Psoas muscle (tissue), 8 donors: Measurements from ENCODE around the gene IL4. TPM values are rescaled to one million over a fixed set of nuclear protein-coding genes. Genes with fewer than 3 reads are reported as not detected.

Source experiments
- ATAC-seq, 4 donors: fragments of 200-7000 bp; cut with Tn5 transposase; one replicate each; pipeline ENCODE4 v1.9.1; 2020; ENCODE audit warnings: moderate library complexity in 3 of 4, mild to moderate bottlenecking in 2 of 4
- DNase-seq, 2 donors: peaks; one replicate each; pipeline ENCODE4 v3.0.0-alpha.2; 2020
- H3K27ac ChIP-seq: fragments of 200-600 bp; one replicate; pipeline ENCODE4 v1.8.0; 2022
- H3K27me3 ChIP-seq, 3 donors: fragments of 200-600 bp in 1 of 3; one replicate each; pipeline versions ENCODE4 v1.6.1 to v1.8.0; 2013 to 2022; ENCODE audit warnings: low read length in 2 of 3, mild to moderate bottlenecking in 2 of 3, moderate library complexity in 1 of 3; ENCODE audit not compliant: insufficient read depth in 3 of 3
- H3K36me3 ChIP-seq, 2 donors: fragments of 200-600 bp in 1 of 2; one replicate each; pipeline versions ENCODE4 v1.6.1 to v1.8.0; 2013 to 2022; ENCODE audit warnings: low read depth in 1 of 2, mild to moderate bottlenecking in 1 of 2, moderate library complexity in 1 of 2; ENCODE audit not compliant: insufficient read depth in 1 of 2
- H3K4me1 ChIP-seq: fragments of 200-600 bp; one replicate; pipeline ENCODE4 v1.8.0; 2022
- H3K4me3 ChIP-seq: fragments of 200-600 bp; one replicate; pipeline ENCODE4 v1.8.0; 2022; ENCODE audit warnings: mild to moderate bottlenecking
- H3K9me3 ChIP-seq: fragments of 200-600 bp; one replicate; pipeline ENCODE4 v1.8.0; 2022
- WGBS, 3 donors: extraction: QIAGEN DNeasy Blood & Tissue Kit; methylation state at CpG; one replicate each; pipeline versions ENCODE4 v1.1.6 to v1.1.7; 2013; 5-methylcytosine and 5-hydroxymethylcytosine counted together
- intact Hi-C, 2 donors: fragments of 100-400 bp; cut with DNase I; formaldehyde crosslinking; loops; one replicate each; pipeline versions ENCODE4 v1.11.0 to v1.14.2; 2022
- polyA plus RNA-seq, 3 donors: library from polyadenylated mRNA; stranded (reverse); fragments of 200-250 nt; gene quantifications; one replicate each; pipeline ENCODE4 v1.2.3, GENCODE V29; 2013
- total RNA-seq, 4 donors: library from RNA; stranded (reverse); fragmentation: NEBNext Ultra II Directional in 2 of 4; extraction: Animal tissue kit (Norgen Biotek cat#: 25700) in 2 of 4; gene quantifications; one replicate each; pipeline versions ENCODE4 v1.2.1 to v1.2.4, GENCODE V29; 2021 to 2023
- TF ChIP-seq, protein P1 (sequence below): fragments of 200-600 bp; IDR thresholded peaks from one replicate; pipeline ENCODE4 v1.8.0; 2022; ENCODE audit warnings: antibody characterized with exemption
- donor health status: healthy with polysubstance abuse.
- donor health status: DM: no; HTN: no; CAD: no; lungs with moderate emphysema.
- donor health status: Bipolar disorder and iron deficiency.
- donor health status: healthy.
- donor health status: DM: yes; HTN: yes; CAD: no.
- donor health status: DM: no; HTN: no; CAD: no.
- donor health status: DM: no; HTN: no; CAD: no.
- donor health status: DM: yes; HTN: yes; CAD: no.

The IL4 gene
- total and polyA plus RNA-seq, 7 donors: not detected

DNA sequence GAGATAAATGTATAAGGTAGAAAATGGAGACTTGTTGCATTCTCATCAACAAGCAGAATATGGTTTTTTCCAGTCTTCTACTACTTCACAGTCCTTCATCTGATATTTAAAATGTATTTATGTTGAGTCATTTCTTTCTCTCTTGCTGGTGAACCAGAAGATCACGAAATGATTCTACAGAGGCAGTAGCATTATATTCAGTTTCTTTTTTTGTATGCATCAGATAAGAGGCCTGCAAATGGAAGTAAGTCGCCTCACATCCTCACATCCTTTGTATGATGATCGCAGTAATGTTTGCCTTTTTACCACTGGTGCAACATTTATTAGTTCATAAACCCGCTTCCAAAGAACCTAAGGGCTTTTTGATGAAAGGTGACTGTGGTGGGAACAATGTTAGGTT is 37.9 kb upstream of the IL4 start:
- Histone ChIP-seq H3K4me3 (no peak overlapping the region), H3K36me3 (peaks cover 10 to 62% of the 10 kb centered on the region in 2 donors), H3K9me3 (no peaks in the 10 kb centered on the region), H3K4me1 (no peaks in the 10 kb centered on the region), H3K27ac (no peak overlapping the region), H3K27me3 (no peaks in the 10 kb centered on the region)
- TF ChIP-seq, protein P1, sequence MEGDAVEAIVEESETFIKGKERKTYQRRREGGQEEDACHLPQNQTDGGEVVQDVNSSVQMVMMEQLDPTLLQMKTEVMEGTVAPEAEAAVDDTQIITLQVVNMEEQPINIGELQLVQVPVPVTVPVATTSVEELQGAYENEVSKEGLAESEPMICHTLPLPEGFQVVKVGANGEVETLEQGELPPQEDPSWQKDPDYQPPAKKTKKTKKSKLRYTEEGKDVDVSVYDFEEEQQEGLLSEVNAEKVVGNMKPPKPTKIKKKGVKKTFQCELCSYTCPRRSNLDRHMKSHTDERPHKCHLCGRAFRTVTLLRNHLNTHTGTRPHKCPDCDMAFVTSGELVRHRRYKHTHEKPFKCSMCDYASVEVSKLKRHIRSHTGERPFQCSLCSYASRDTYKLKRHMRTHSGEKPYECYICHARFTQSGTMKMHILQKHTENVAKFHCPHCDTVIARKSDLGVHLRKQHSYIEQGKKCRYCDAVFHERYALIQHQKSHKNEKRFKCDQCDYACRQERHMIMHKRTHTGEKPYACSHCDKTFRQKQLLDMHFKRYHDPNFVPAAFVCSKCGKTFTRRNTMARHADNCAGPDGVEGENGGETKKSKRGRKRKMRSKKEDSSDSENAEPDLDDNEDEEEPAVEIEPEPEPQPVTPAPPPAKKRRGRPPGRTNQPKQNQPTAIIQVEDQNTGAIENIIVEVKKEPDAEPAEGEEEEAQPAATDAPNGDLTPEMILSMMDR: no peak
- ATAC-seq: no peak
- no peak for DNase-seq
- WGBS, 3 donors: 97 to 99% (median 97%) methylated on average over 4 of the region's 4 CpGs
- intact Hi-C loops: no loop called here

DNA sequence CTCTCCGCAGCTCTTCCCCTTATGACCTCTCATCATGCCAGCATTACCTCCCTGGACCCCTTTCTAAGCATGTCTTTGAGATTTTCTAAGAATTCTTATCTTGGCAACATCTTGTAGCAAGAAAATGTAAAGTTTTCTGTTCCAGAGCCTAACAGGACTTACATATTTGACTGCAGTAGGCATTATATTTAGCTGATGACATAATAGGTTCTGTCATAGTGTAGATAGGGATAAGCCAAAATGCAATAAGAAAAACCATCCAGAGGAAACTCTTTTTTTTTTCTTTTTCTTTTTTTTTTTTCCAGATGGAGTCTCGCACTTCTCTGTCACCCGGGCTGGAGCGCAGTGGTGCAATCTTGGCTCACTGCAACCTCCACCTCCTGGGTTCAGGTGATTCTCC is 36.5 kb upstream of the IL4 start:
- Histone ChIP-seq H3K36me3 (peaks cover 15 to 76% of the 10 kb centered on the region in 2 donors), H3K4me3 (no peak overlapping the region), H3K27ac (no peak overlapping the region), H3K9me3 (no peaks in the 10 kb centered on the region), H3K27me3 (no peaks in the 10 kb centered on the region), H3K4me1 (no peaks in the 10 kb centered on the region)
- TF ChIP-seq, protein P1: no peak
- no peak for DNase-seq
- no peak for ATAC-seq
- intact Hi-C loops: no loop called here
- WGBS, 3 donors: 94 to 97% (median 96%) methylated on average over 4 of the region's 4 CpGs

DNA sequence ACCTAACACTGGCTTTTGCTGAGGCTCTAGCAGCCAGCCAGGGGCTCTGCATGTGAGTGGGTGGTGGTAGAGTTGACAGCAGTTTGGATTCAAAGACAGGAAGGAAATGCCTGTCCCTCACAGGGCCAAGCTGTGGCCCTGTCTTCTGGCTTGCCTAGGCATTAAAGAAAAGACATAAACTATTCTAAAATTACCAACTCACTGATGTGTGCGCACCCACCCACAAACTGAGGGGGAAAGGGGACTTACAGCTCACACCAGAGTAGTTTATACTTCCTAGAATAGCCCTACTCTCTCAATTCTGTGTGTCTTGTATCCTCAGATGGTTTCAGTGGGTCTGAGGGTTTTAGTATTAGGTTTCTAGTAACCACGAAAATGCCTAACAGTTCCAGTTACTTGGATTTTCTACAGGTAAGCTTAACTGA is 34.1 kb upstream of the IL4 start:
- WGBS, 3 donors: 70 to 81% (median 75%) methylated on average over 2 of the region's 2 CpGs

DNA sequence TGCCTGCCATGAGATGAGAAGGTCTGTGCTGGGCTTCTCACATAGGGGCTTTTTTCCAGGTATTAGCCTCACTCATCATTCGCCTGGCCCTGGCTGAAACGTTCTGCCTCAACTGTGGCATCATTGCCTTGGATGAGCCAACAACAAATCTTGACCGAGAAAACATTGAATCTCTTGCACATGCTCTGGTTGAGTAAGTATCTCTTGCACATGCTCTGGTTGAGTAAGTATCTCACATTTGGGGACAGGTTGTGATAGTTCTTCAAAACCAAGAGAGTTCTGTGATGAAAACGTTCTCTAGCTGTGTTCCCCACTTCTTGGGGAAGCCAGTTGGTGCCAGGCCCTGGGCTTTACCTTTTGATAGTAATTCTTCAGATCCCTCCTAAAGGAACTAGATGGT is 33.2 kb upstream of the IL4 start:
- Histone ChIP-seq H3K27ac (no peak overlapping the region), H3K27me3 (no peaks in the 10 kb centered on the region), H3K4me1 (no peaks in the 10 kb centered on the region), H3K4me3 (no peak overlapping the region), H3K36me3 (peaks cover 21 to 96% of the 10 kb centered on the region in 2 donors), H3K9me3 (no peaks in the 10 kb centered on the region)
- 87 to 93% (median 88%) methylated on average over 4 of the region's 4 CpGs for WGBS, 3 donors
- TF ChIP-seq, protein P1: no peak
- intact Hi-C loops: no loop called here
- no peak for ATAC-seq
- no peak for DNase-seq

More for the DNA sequence above, 34.1 kb upstream of the IL4 start:
- no peak overlapping the region for H3K27ac ChIP-seq
- ATAC-seq (no peak), DNase-seq (no peak)
- H3K27me3 ChIP-seq: no peaks in the 10 kb centered on the region
- peaks cover 21 to 94% of the 10 kb centered on the region in 2 donors for H3K36me3 ChIP-seq
- TF ChIP-seq, protein P1: no peak
- intact Hi-C loops: no loop called here
- H3K4me3 ChIP-seq: no peak overlapping the region
- H3K9me3 ChIP-seq: no peaks in the 10 kb centered on the region
- no peaks in the 10 kb centered on the region for H3K4me1 ChIP-seq

DNA sequence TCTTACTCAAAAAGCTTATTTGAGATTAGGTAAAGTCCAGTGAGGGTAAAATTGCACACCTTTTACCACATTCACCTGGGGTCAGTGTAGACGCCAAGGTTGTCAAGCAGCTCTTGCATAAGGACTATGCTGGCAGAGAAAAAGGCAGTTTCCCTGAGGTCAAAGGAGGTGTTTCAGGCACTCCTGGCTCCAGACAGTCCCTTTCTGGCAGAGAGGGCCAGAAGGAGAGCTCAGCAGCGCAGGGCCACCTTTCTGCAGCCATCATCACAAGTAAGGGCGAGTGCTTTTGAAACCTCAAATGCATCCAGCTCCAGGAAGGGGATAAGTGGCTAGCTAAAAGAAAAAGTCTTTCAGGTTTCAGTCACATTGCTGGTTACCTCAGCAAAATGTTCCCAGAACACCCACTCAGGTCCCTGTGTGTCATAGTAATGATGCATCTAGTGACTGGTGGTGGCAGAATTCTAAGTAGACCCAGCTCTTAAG is 32.5 kb upstream of the IL4 start:
- no peak overlapping the region for H3K4me3 ChIP-seq
- no peaks in the 10 kb centered on the region for H3K4me1 ChIP-seq
- ATAC-seq (no peak), DNase-seq (no peak)
- no peaks in the 10 kb centered on the region for H3K9me3 ChIP-seq
- TF ChIP-seq, protein P1: no peak
- no peaks in the 10 kb centered on the region for H3K27me3 ChIP-seq
- H3K36me3 ChIP-seq: peaks cover 21 to 91% of the 10 kb centered on the region in 2 donors
- WGBS, 3 donors: 95 to 99% (median 97%) methylated on average over 3 of the region's 3 CpGs
- intact Hi-C loops: no loop called here
- no peak overlapping the region for H3K27ac ChIP-seq
